ENCODE measurements around the gene HDAC4.
"Not testable (repeated sequence)": the region's sequence is repeated elsewhere in the genome, so short reads cannot be mapped to it uniquely, and the experiment has no call there.

HDAC4 gene

GRCh38 chr2:239051891-239052445 lies 348.9 kb downstream of the HDAC4 start:
- DNase-seq: no peak

- DNase-seq: no peak
Measured at GRCh38 chr2:239050252-239050649, 350.6 kb downstream of the HDAC4 start.

- DNase-seq: no peak
Measured at GRCh38 chr2:239049421-239050251, 351.2 kb downstream of the HDAC4 start.

- no peak for DNase-seq
Measured at GRCh38 chr2:239048736-239049135, 352.1 kb downstream of the HDAC4 start.

GRCh38 chr2:239047861-239048260 lies 353.0 kb downstream of the HDAC4 start:
- DNase-seq: no peak

GRCh38 chr2:239047420-239047819 lies 353.4 kb downstream of the HDAC4 start:
- DNase-seq: no peak

- DNase-seq: no peak
Measured at GRCh38 chr2:239046822-239047221, 354.0 kb downstream of the HDAC4 start.

- no peak for DNase-seq
Measured at GRCh38 chr2:239044336-239044735, 356.5 kb downstream of the HDAC4 start.

GRCh38 chr2:239043326-239043725 lies 357.5 kb downstream of the HDAC4 start:
- DNase-seq: no peak

GRCh38 chr2:239042551-239043320 lies 358.1 kb downstream of the HDAC4 start:
- DNase-seq: no peak

GRCh38 chr2:239042046-239042445 lies 358.8 kb downstream of the HDAC4 start:
- DNase-seq: no peak

GRCh38 chr2:239041062-239041461 lies 359.8 kb downstream of the HDAC4 start:
- no peak for DNase-seq

- no peak for DNase-seq
Measured at GRCh38 chr2:239040152-239040761, 360.6 kb downstream of the HDAC4 start.

- no peak for DNase-seq
Measured at GRCh38 chr2:239039479-239039861, 361.4 kb downstream of the HDAC4 start.

GRCh38 chr2:239038773-239039478 lies 361.9 kb downstream of the HDAC4 start:
- no peak for DNase-seq

GRCh38 chr2:239038284-239038683 lies 362.5 kb downstream of the HDAC4 start:
- not testable (repeated sequence) for DNase-seq

GRCh38 chr2:239037559-239037910 lies 363.3 kb downstream of the HDAC4 start:
- DNase-seq: no peak

- DNase-seq: no peak
Measured at GRCh38 chr2:239036819-239037558, 363.8 kb downstream of the HDAC4 start.

GRCh38 chr2:239035997-239036731 lies 364.7 kb downstream of the HDAC4 start:
- DNase-seq: no peak

- no peak for DNase-seq
Measured at GRCh38 chr2:239035361-239035814, 365.4 kb downstream of the HDAC4 start.

Measured in NCI-H1436 treated with DMSO at 0.1 percent for 48 hours (cell line).